Type B pancreatic cell (in vitro differentiated cells): ENCODE measurements around the gene ARHGEF28. TPM values are rescaled to one million over a fixed set of nuclear protein-coding genes. Genes with fewer than 3 reads are reported as not detected.

ENCODE experiments used
- DNase-seq: peaks from one replicate; pipeline ENCODE4 v3.0.0; 2021; ENCODE audit warnings: mixed read lengths; ENCODE audit not compliant: unreplicated experiment; ENCODE audit errors: extremely low spot score
- H3K27ac Mint-ChIP-seq: 2 replicates; pipeline ENCODE4 v1.8.0; 2021; ENCODE audit warnings: mild to moderate bottlenecking, mixed read lengths
- H3K27me3 Mint-ChIP-seq: 2 replicates; pipeline ENCODE4 v1.8.0; 2021; ENCODE audit warnings: mixed read lengths
- H3K36me3 Mint-ChIP-seq: 2 replicates; pipeline ENCODE4 v1.8.0; 2021; ENCODE audit warnings: mixed read lengths
- H3K4me1 Mint-ChIP-seq: one replicate; pipeline ENCODE4 v1.8.0; 2021; ENCODE audit warnings: mixed read lengths; ENCODE audit not compliant: unreplicated experiment
- H3K4me3 Mint-ChIP-seq: 2 replicates; pipeline ENCODE4 v1.8.0; 2021; ENCODE audit warnings: mild to moderate bottlenecking, mixed read lengths
- H3K9me3 Mint-ChIP-seq: 2 replicates; pipeline ENCODE4 v1.8.0; 2021; ENCODE audit warnings: mixed read lengths
- CTCF ChIP-seq: fragments of 200-600 bp; sonication (generic); conservative IDR thresholded peaks from 2 replicates; pipeline ENCODE4 v1.5.0; 2021; ENCODE audit warnings: antibody characterized with exemption, mild to moderate bottlenecking
- total RNA-seq: library from RNA; stranded (reverse); gene quantifications from 2 replicates; pipeline ENCODE4 v1.2.1, GENCODE V29; 2021; ENCODE audit warnings: low replicate concordance

ARHGEF28 gene
- total RNA-seq, 1 donor from 2014 or later = 24.9 TPM

- Mint-ChIP-seq H3K36me3 (no peaks in the 10 kb centered on the region), H3K27ac (no peak overlapping the region), H3K4me1 (peaks cover 1% of the 10 kb centered on the region), H3K9me3 (no peaks in the 10 kb centered on the region), H3K4me3 (no peak overlapping the region), H3K27me3 (no peaks in the 10 kb centered on the region)
- DNase-seq = no peak
- no peak for TF ChIP-seq CTCF
Observed at GRCh38 chr5:73727470-73727869, 101.5 kb downstream of the ARHGEF28 start.

- TF ChIP-seq CTCF = no peak
- Mint-ChIP-seq H3K4me1 (no peaks in the 10 kb centered on the region), H3K27ac (no peak overlapping the region), H3K27me3 (no peaks in the 10 kb centered on the region), H3K36me3 (no peaks in the 10 kb centered on the region), H3K4me3 (no peak overlapping the region), H3K9me3 (no peaks in the 10 kb centered on the region)
- DNase-seq = no peak
Observed at GRCh38 chr5:73728493-73729273, 102.7 kb downstream of the ARHGEF28 start.

GRCh38 chr5:73729329-73729728, 103.3 kb downstream of the ARHGEF28 start:
- Mint-ChIP-seq H3K4me3 (no peak overlapping the region), H3K27ac (no peak overlapping the region), H3K4me1 (no peaks in the 10 kb centered on the region), H3K27me3 (no peaks in the 10 kb centered on the region), H3K36me3 (no peaks in the 10 kb centered on the region), H3K9me3 (no peaks in the 10 kb centered on the region)
- no peak for TF ChIP-seq CTCF
- DNase-seq = no peak

- DNase-seq = no peak
- H3K4me3 Mint-ChIP-seq = no peak overlapping the region
- no peaks in the 10 kb centered on the region for H3K4me1 Mint-ChIP-seq
- TF ChIP-seq CTCF = no peak
- H3K27me3 Mint-ChIP-seq = no peaks in the 10 kb centered on the region
- no peaks in the 10 kb centered on the region for H3K36me3 Mint-ChIP-seq
- no peak overlapping the region for H3K27ac Mint-ChIP-seq
- H3K9me3 Mint-ChIP-seq = no peaks in the 10 kb centered on the region
Observed at GRCh38 chr5:73732045-73732444, 106.0 kb downstream of the ARHGEF28 start.

- Mint-ChIP-seq H3K4me1 (no peaks in the 10 kb centered on the region), H3K36me3 (no peaks in the 10 kb centered on the region), H3K27ac (no peak overlapping the region), H3K9me3 (no peaks in the 10 kb centered on the region), H3K4me3 (no peak overlapping the region), H3K27me3 (no peaks in the 10 kb centered on the region)
- DNase-seq = no peak
- TF ChIP-seq CTCF = no peak
Observed at GRCh38 chr5:73733219-73733618, 107.2 kb downstream of the ARHGEF28 start.
